ENCODE measurements around the gene CHST4. TPM values are rescaled to one million over a fixed set of nuclear protein-coding genes. Genes with fewer than 3 reads are reported as not detected.

Gene CHST4
- polyA plus RNA-seq, 3 donors: not detected

DNA sequence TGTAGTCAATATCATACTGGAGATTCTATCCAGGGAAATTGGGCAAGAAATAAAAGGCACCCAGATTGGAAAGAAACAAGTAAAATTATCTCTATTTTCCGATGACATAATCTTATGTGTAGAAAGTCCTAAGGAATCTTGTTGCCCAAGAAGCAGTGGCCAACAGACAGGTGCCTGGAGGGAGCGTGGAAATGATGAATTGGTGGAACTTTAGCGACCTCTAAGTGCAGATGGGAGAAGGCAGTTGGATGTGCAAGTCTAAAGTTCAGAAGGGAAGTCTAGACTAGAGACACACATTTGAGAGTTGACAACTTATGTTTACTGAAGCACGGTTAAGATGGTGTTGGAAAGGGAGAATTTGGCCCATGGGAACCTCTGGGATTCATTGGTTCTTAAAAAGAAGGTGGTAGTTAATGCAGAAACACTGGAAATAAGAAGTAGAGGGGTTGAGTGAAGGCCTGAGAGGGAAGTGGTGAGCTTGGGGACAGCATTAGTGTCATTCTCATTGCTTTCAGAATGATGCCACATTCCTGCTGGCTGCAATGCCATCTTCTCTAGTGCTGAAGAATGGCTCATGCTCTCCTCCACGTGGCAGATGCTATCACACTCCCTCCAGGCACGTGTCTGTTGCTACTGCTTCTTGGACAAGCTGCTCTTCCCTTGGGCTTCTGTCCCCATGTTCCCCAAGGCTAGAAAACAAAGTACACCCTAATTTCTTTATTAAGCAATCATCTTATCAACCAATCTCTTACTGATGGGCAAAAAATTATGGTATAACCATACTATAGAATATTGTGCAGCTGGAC lies 26.7 kb downstream of the CHST4 start:
- H3K4me1 ChIP-seq (ENCODE audit: control insufficient read depth in 1 of 2, insufficient read depth in 2 of 2, low read length in 2 of 2): peaks cover 12 to 18% of the 10 kb centered on the region in 2 donors
- no peak for DNase-seq
- intact Hi-C loops (cut with micrococcal nuclease): no loop called here
- H2AFZ ChIP-seq (ENCODE audit: insufficient read depth, low read depth, low read length, poor library complexity, severe bottlenecking): no peak overlapping the region
- H4K20me1 ChIP-seq (ENCODE audit: insufficient read depth, low read length): no peaks in the 10 kb centered on the region
- H3K4me1 Mint-ChIP-seq: peaks cover 27% of the 10 kb centered on the region
- no peaks in the 10 kb centered on the region for H3K9me3 ChIP-seq (replicated peaks in 1 of 2; ENCODE audit: control insufficient read depth in 1 of 2, insufficient read depth in 1 of 2, low read length in 2 of 2)
- peaks cover 3 to 13% (median 13%) of the 10 kb centered on the region in 3 donors for H3K27me3 Mint-ChIP-seq (ENCODE audit: low read depth in 3 of 3)
- H3K36me3 Mint-ChIP-seq: no peaks in the 10 kb centered on the region
- TF ChIP-seq, protein P1, sequence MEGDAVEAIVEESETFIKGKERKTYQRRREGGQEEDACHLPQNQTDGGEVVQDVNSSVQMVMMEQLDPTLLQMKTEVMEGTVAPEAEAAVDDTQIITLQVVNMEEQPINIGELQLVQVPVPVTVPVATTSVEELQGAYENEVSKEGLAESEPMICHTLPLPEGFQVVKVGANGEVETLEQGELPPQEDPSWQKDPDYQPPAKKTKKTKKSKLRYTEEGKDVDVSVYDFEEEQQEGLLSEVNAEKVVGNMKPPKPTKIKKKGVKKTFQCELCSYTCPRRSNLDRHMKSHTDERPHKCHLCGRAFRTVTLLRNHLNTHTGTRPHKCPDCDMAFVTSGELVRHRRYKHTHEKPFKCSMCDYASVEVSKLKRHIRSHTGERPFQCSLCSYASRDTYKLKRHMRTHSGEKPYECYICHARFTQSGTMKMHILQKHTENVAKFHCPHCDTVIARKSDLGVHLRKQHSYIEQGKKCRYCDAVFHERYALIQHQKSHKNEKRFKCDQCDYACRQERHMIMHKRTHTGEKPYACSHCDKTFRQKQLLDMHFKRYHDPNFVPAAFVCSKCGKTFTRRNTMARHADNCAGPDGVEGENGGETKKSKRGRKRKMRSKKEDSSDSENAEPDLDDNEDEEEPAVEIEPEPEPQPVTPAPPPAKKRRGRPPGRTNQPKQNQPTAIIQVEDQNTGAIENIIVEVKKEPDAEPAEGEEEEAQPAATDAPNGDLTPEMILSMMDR (IDR thresholded peaks at IDR 0.05): peak; percentile 21
- peaks cover 3 to 5% of the 10 kb centered on the region in 2 donors for H3K27me3 ChIP-seq (ENCODE audit: control insufficient read depth in 2 of 2, insufficient read depth in 2 of 2, low read length in 2 of 2)
- 55% methylated on average over 5 of the region's 6 CpGs for WGBS (ENCODE audit: insufficient coverage)
- H3K4me3 ChIP-seq (replicated peaks in 1 of 3; ENCODE audit: low read depth in 2 of 3, low read length in 3 of 3): no peak overlapping the region
- H3K27ac ChIP-seq (ENCODE audit: low read depth in 1 of 2, low read length in 2 of 2): no peak overlapping the region
- H3K36me3 ChIP-seq (replicated peaks in 1 of 2; ENCODE audit: control insufficient read depth in 1 of 2, insufficient read depth in 2 of 2, low read length in 2 of 2): no peaks in the 10 kb centered on the region
- peaks cover 0 to 11% (median 2%) of the 10 kb centered on the region in 7 donors for H3K9me3 Mint-ChIP-seq
- no peak overlapping the region for H3K27ac Mint-ChIP-seq
- no peak overlapping the region for H3K9ac ChIP-seq (ENCODE audit: insufficient read depth, low read length, poor library complexity, severe bottlenecking)
- no peaks in the 10 kb centered on the region for H3K79me2 ChIP-seq (ENCODE audit: insufficient read depth, low read length)
- no peak overlapping the region for H3K4me2 ChIP-seq (replicated peaks; ENCODE audit: extremely low read depth, low read length, poor library complexity, severe bottlenecking)
- H3K4me3 Mint-ChIP-seq: no peak overlapping the region

DNA sequence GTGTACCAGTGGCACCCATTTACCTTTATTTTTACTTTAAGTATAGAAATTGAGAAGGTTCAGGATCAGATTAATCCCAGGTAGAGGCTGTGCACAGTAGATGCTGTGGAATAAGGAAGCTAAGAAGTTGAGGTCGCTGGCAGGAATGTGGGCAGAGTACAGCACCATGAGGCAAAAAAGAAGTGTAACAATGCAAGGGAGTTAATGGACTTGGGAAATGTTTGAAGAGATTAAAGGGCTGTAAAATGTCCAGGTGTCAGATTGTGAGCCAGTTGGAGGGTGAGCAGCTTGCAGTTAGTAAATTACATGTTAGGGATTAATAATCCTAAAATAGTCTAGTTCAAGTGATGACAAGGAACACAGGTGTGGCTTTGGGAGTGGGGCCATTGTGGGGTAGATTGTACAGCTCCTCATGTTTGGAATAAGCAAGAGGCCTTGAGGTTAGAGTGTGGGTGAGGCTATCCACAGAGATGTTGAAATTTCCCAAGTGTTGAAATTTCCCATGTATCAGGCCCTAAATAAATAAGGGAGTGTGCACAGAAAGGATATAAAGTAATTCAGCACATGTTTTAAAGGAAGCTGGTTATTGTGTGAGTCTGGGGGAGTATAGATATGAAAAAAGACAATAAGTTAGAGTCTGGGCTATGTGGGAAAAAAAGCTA lies 29.1 kb downstream of the CHST4 start:
- intact Hi-C loops (cut with micrococcal nuclease): no loop called here

More for the DNA sequence above, 29.1 kb downstream of the CHST4 start:
- no peak overlapping the region for H3K27ac ChIP-seq (ENCODE audit: low read depth in 1 of 2, low read length in 2 of 2)
- TF ChIP-seq, protein P1 (IDR thresholded peaks at IDR 0.05): no peak
- no peak overlapping the region for H3K4me2 ChIP-seq (replicated peaks; ENCODE audit: extremely low read depth, low read length, poor library complexity, severe bottlenecking)
- no peaks in the 10 kb centered on the region for H3K36me3 ChIP-seq (replicated peaks in 1 of 2; ENCODE audit: control insufficient read depth in 1 of 2, insufficient read depth in 2 of 2, low read length in 2 of 2)
- H3K79me2 ChIP-seq (ENCODE audit: insufficient read depth, low read length): no peaks in the 10 kb centered on the region
- H3K4me1 ChIP-seq (ENCODE audit: control insufficient read depth in 1 of 2, insufficient read depth in 2 of 2, low read length in 2 of 2): peaks cover 12 to 18% of the 10 kb centered on the region in 2 donors
- Mint-ChIP-seq H3K27ac (peak overlapping the region in 1 of 7 donors; percentile 0), H3K27me3 (ENCODE audit: low read depth in 3 of 3) (peaks cover 3 to 14% (median 13%) of the 10 kb centered on the region in 3 donors), H3K4me1 (peaks cover 27% of the 10 kb centered on the region), H3K9me3 (peaks cover 2 to 19% (median 8%) of the 10 kb centered on the region in 7 donors), H3K36me3 (no peaks in the 10 kb centered on the region), H3K4me3 (peak overlapping the region in 1 of 2 donors; percentile 32)
- no peaks in the 10 kb centered on the region for H3K27me3 ChIP-seq (ENCODE audit: control insufficient read depth in 2 of 2, insufficient read depth in 2 of 2, low read length in 2 of 2)
- H3K9me3 ChIP-seq (replicated peaks in 1 of 2; ENCODE audit: control insufficient read depth in 1 of 2, insufficient read depth in 1 of 2, low read length in 2 of 2): peaks cover 0 to 4% of the 10 kb centered on the region in 2 donors
- H3K9ac ChIP-seq (ENCODE audit: insufficient read depth, low read length, poor library complexity, severe bottlenecking): no peak overlapping the region
- no peak overlapping the region for H3K4me3 ChIP-seq (replicated peaks in 1 of 3; ENCODE audit: low read depth in 2 of 3, low read length in 3 of 3)
- no peaks in the 10 kb centered on the region for H4K20me1 ChIP-seq (ENCODE audit: insufficient read depth, low read length)
- no peak for DNase-seq
- peak overlapping the region; percentile 11 for H2AFZ ChIP-seq (ENCODE audit: insufficient read depth, low read depth, low read length, poor library complexity, severe bottlenecking)
- 67% methylated on average over 1 of the region's 1 CpG for WGBS (ENCODE audit: insufficient coverage)

Measured in CD14-positive monocyte (primary cell).